ENCODE data around the gene IL10RA. TPM values are rescaled to one million over a fixed set of nuclear protein-coding genes. Genes with fewer than 3 reads are reported as not detected.
A peak's percentile ranks its signal among the peaks of the same experiment; 100 is the strongest.

Gene IL10RA
- total RNA-seq, 1 donor from 2014 or later, result not detected

GRCh38 chr11:117978991-117979390 is 7.2 kb upstream of the IL10RA start:
- DNase-seq (ENCODE audit: extremely low spot score, unreplicated experiment), result no peak
- Mint-ChIP-seq H3K27me3 (ENCODE audit: unreplicated experiment) (peaks cover 29% of the 10 kb centered on the region), H3K4me3 (ENCODE audit: unreplicated experiment) (no peak overlapping the region), H3K4me1 (ENCODE audit: unreplicated experiment) (no peaks in the 10 kb centered on the region), H3K9me3 (ENCODE audit: unreplicated experiment) (no peaks in the 10 kb centered on the region), H3K27ac (ENCODE audit: unreplicated experiment) (no peak overlapping the region), H3K36me3 (ENCODE audit: unreplicated experiment) (no peaks in the 10 kb centered on the region)
- no peak for TF ChIP-seq CTCF (IDR thresholded peaks at IDR 0.05)

- no peaks in the 10 kb centered on the region for H3K4me1 Mint-ChIP-seq (ENCODE audit: unreplicated experiment)
- no peaks in the 10 kb centered on the region for H3K9me3 Mint-ChIP-seq (ENCODE audit: unreplicated experiment)
- no peak overlapping the region for H3K27ac Mint-ChIP-seq (ENCODE audit: unreplicated experiment)
- no peak overlapping the region for H3K4me3 Mint-ChIP-seq (ENCODE audit: unreplicated experiment)
- peak; percentile 48 for DNase-seq (ENCODE audit: extremely low spot score, unreplicated experiment)
- H3K36me3 Mint-ChIP-seq (ENCODE audit: unreplicated experiment), result no peaks in the 10 kb centered on the region
- TF ChIP-seq CTCF (IDR thresholded peaks at IDR 0.05), result no peak
- H3K27me3 Mint-ChIP-seq (ENCODE audit: unreplicated experiment), result peaks cover 35% of the 10 kb centered on the region
These were observed 6.5 kb upstream of the IL10RA start for GRCh38 chr11:117979481-117980211.

- Mint-ChIP-seq H3K27me3 (ENCODE audit: unreplicated experiment) (peaks cover 41% of the 10 kb centered on the region), H3K36me3 (ENCODE audit: unreplicated experiment) (no peaks in the 10 kb centered on the region), H3K9me3 (ENCODE audit: unreplicated experiment) (no peaks in the 10 kb centered on the region), H3K4me1 (ENCODE audit: unreplicated experiment) (no peaks in the 10 kb centered on the region), H3K4me3 (ENCODE audit: unreplicated experiment) (no peak overlapping the region), H3K27ac (ENCODE audit: unreplicated experiment) (no peak overlapping the region)
- TF ChIP-seq CTCF (IDR thresholded peaks at IDR 0.05), result no peak
- DNase-seq (ENCODE audit: extremely low spot score, unreplicated experiment), result no peak
These were observed 5.9 kb upstream of the IL10RA start for GRCh38 chr11:117980280-117980679.

GRCh38 chr11:117980720-117981119 is 5.5 kb upstream of the IL10RA start:
- Mint-ChIP-seq H3K27ac (ENCODE audit: unreplicated experiment) (no peak overlapping the region), H3K4me3 (ENCODE audit: unreplicated experiment) (no peak overlapping the region), H3K27me3 (ENCODE audit: unreplicated experiment) (peaks cover 44% of the 10 kb centered on the region), H3K9me3 (ENCODE audit: unreplicated experiment) (no peaks in the 10 kb centered on the region), H3K36me3 (ENCODE audit: unreplicated experiment) (no peaks in the 10 kb centered on the region), H3K4me1 (ENCODE audit: unreplicated experiment) (peaks cover 1% of the 10 kb centered on the region)
- no peak for TF ChIP-seq CTCF (IDR thresholded peaks at IDR 0.05)
- peak; percentile 17 for DNase-seq (ENCODE audit: extremely low spot score, unreplicated experiment)

GRCh38 chr11:117983163-117983475 is 3.1 kb upstream of the IL10RA start:
- Mint-ChIP-seq H3K4me1 (ENCODE audit: unreplicated experiment) (peaks cover 8% of the 10 kb centered on the region), H3K27ac (ENCODE audit: unreplicated experiment) (no peak overlapping the region), H3K4me3 (ENCODE audit: unreplicated experiment) (no peak overlapping the region), H3K27me3 (ENCODE audit: unreplicated experiment) (peaks cover 59% of the 10 kb centered on the region), H3K36me3 (ENCODE audit: unreplicated experiment) (no peaks in the 10 kb centered on the region), H3K9me3 (ENCODE audit: unreplicated experiment) (no peaks in the 10 kb centered on the region)
- no peak for TF ChIP-seq CTCF (IDR thresholded peaks at IDR 0.05)
- peak; percentile 44 for DNase-seq (ENCODE audit: extremely low spot score, unreplicated experiment)
